EH (cell line): ENCODE results near the gene NAGS.
"Not testable (repeated sequence)": the region's sequence is repeated elsewhere in the genome, so short reads cannot be mapped to it uniquely, and the experiment has no call there.

ENCODE experiments used
- DNase-seq: peaks from one replicate; pipeline ENCODE4 v3.0.0-alpha.2; 2015; ENCODE audit warnings: low read depth

NAGS gene

GRCh38 chr17:44004077-44004760 is at the start of gene NAGS:
Gene NAGS, plus strand, starts transcription at chr17:44004622. Its CDS starts 42 bp downstream, at chr17:44004664.
- no peak for DNase-seq

GRCh38 chr17:43956222-43956621 is 48.2 kb upstream of the NAGS start:
- DNase-seq: no peak

GRCh38 chr17:43958748-43959352 is 45.6 kb upstream of the NAGS start:
- DNase-seq: peak; percentile 44

- not testable (repeated sequence) for DNase-seq
Observed at GRCh38 chr17:43961292-43961691, 43.1 kb upstream of the NAGS start.

GRCh38 chr17:43961954-43962353 is 42.5 kb upstream of the NAGS start:
- no peak for DNase-seq

GRCh38 chr17:43962479-43962878 is 41.9 kb upstream of the NAGS start:
- no peak for DNase-seq

GRCh38 chr17:43966276-43966675 is 38.1 kb upstream of the NAGS start:
- DNase-seq: peak; percentile 44

- DNase-seq: peak; percentile 27
Observed at GRCh38 chr17:43967251-43967875, 37.1 kb upstream of the NAGS start.

- DNase-seq: no peak
Observed at GRCh38 chr17:43970366-43970765, 34.1 kb upstream of the NAGS start.

- not testable (repeated sequence) for DNase-seq
Observed at GRCh38 chr17:43971436-43971835, 33.0 kb upstream of the NAGS start.

- not testable (repeated sequence) for DNase-seq
Observed at GRCh38 chr17:43972444-43973212, 31.8 kb upstream of the NAGS start.

GRCh38 chr17:43974382-43975266 is 29.8 kb upstream of the NAGS start:
- DNase-seq: no peak

- no peak for DNase-seq
Observed at GRCh38 chr17:43975898-43976297, 28.5 kb upstream of the NAGS start.

- no peak for DNase-seq
Observed at GRCh38 chr17:43976963-43977837, 27.2 kb upstream of the NAGS start.

- DNase-seq: no peak
Observed at GRCh38 chr17:43978078-43978477, 26.3 kb upstream of the NAGS start.

GRCh38 chr17:43979011-43979410 is 25.4 kb upstream of the NAGS start:
- DNase-seq: peak; percentile 18

GRCh38 chr17:43979671-43980070 is 24.8 kb upstream of the NAGS start:
- DNase-seq: no peak

- DNase-seq: no peak
Observed at GRCh38 chr17:43982171-43982570, 22.3 kb upstream of the NAGS start.

- no peak for DNase-seq
Observed at GRCh38 chr17:43983196-43983514, 21.3 kb upstream of the NAGS start.

GRCh38 chr17:43983515-43984411 is 20.7 kb upstream of the NAGS start:
- DNase-seq: peak; percentile 18
